Pancreas (tissue), 10 donors: Measurements from ENCODE around the gene RPS3. TPM values are rescaled to one million over a fixed set of nuclear protein-coding genes. Genes with fewer than 3 reads are reported as not detected.

ENCODE experiments used
- ATAC-seq, 4 donors: fragments of 200-7000 bp; cut with Tn5 transposase; one replicate each; pipeline versions ENCODE4 v1.8.0 to v1.9.1; 2020; ENCODE audit warnings: mild to moderate bottlenecking in 4 of 4, moderate library complexity in 4 of 4
- DNase-seq, 6 donors: peaks; one replicate each; pipeline ENCODE4 v3.0.0-alpha.2; 2020
- FAIRE-seq: peaks from 2 replicates; lab custom pipeline; 2012; peaks lifted over from hg19 to GRCh38; lab: Jason Lieb, UNC
- H3K27ac ChIP-seq, 4 donors: fragments of 200-600 bp; sonication (generic); 1 replicate in 3 of 4; 2 replicates in 1 of 4; pipeline versions ENCODE4 v1.5.0 to v1.8.0; 2020
- H3K27me3 ChIP-seq, 4 donors: fragments of 200-600 bp; one replicate each; pipeline ENCODE4 v1.8.0; 2021
- H3K36me3 ChIP-seq, 3 donors: fragments of 200-600 bp; sonication (generic) in 1 of 3; one replicate each; pipeline versions ENCODE4 v1.5.0 to v1.8.0; 2020 to 2021
- H3K4me1 ChIP-seq, 3 donors: fragments of 200-600 bp; one replicate each; pipeline ENCODE4 v1.8.0; 2021
- H3K4me3 ChIP-seq, 4 donors: fragments of 200-600 bp; sonication (generic) in 2 of 4; one replicate each; pipeline versions ENCODE4 v1.5.0 to v1.8.0; 2020 to 2021
- H3K9me3 ChIP-seq, 4 donors: fragments of 200-600 bp; one replicate each; pipeline ENCODE4 v1.8.0; 2021
- CTCF ChIP-seq, 4 donors: fragments of 200-600 bp; sonication (generic) in 3 of 4; IDR thresholded peaks; one replicate each; pipeline versions ENCODE4 v1.5.0 to v1.8.0; 2021; ENCODE audit warnings: antibody characterized with exemption in 4 of 4
- WGBS, 2 donors: extraction: QIAGEN DNeasy Blood & Tissue Kit; methylation state at CpG; one replicate each; pipeline ENCODE4 v1.1.7; 2013; 5-methylcytosine and 5-hydroxymethylcytosine counted together
- intact Hi-C, 3 donors: fragments of 100-400 bp; cut with DNase I; formaldehyde crosslinking; loops; one replicate each; pipeline versions ENCODE4 v1.11.1 to v1.14.2; 2022
- polyA plus RNA-seq, 2 donors: library from polyadenylated mRNA; stranded (reverse); fragments of 200-250 nt; gene quantifications; one replicate each; pipeline ENCODE4 v1.2.3, GENCODE V29; 2013
- total RNA-seq, 6 donors: library from RNA; stranded (reverse); fragmentation: NEBNext Ultra II Directional in 4 of 6; extraction: Animal tissue kit (Norgen Biotek cat#: 25700) in 4 of 6; gene quantifications; one replicate each; pipeline versions ENCODE4 v1.2.1 to v1.2.4, GENCODE V29; 2021 to 2023
- donor health status: healthy with polysubstance abuse.
- donor health status: DM: no; HTN: no; CAD: no; lungs with moderate emphysema.
- donor health status: DM: no; HTN: no; CAD: no.
- donor health status: control.
- donor health status: control.
- donor health status: Bipolar disorder and iron deficiency.
- donor health status: DM: yes; HTN: yes; CAD: no.
- donor health status: DM: no; HTN: no; CAD: no.
- donor health status: DM: no; HTN: no; CAD: no.
- donor health status: DM: yes; HTN: yes; CAD: no.

Gene RPS3
- total and polyA plus RNA-seq, 8 donors, result 824 to 1,938 (median 1,393) TPM

- DNase-seq (peak in 2 of 6 donors; percentile 13 to 47), ATAC-seq (no peak), FAIRE-seq (no peak)
- intact Hi-C loops, result no loop called here
- H3K27me3 ChIP-seq, result no peaks in the 10 kb centered on the region
- H3K4me1 ChIP-seq, result peaks cover 4 to 11% (median 9%) of the 10 kb centered on the region in 3 donors
- H3K4me3 ChIP-seq, result no peak overlapping the region
- TF ChIP-seq CTCF (IDR thresholded peaks at IDR 0.05), result no peak
- no peaks in the 10 kb centered on the region for H3K36me3 ChIP-seq
- 74 to 78% methylated on average over 11 of the region's 11 CpGs for WGBS, 2 donors
- no peaks in the 10 kb centered on the region for H3K9me3 ChIP-seq
- peak overlapping the region in 2 of 4 donors; percentile 4 to 20 for H3K27ac ChIP-seq
These were observed 21.8 kb downstream of the RPS3 start for GRCh38 chr11:75421035-75421602.

GRCh38 chr11:75421902-75422247 lies 22.6 kb downstream of the RPS3 start:
- peaks cover 4 to 11% (median 9%) of the 10 kb centered on the region in 3 donors for H3K4me1 ChIP-seq
- H3K36me3 ChIP-seq, result no peaks in the 10 kb centered on the region
- no peak overlapping the region for H3K4me3 ChIP-seq
- no peak for TF ChIP-seq CTCF (IDR thresholded peaks at IDR 0.05)
- 22 to 26% methylated on average over 2 of the region's 2 CpGs for WGBS, 2 donors
- intact Hi-C loops, result no loop called here
- peak overlapping the region in 2 of 4 donors; percentile 20 to 25 for H3K27ac ChIP-seq
- H3K9me3 ChIP-seq, result no peaks in the 10 kb centered on the region
- ATAC-seq, result peak in 3 of 4 donors; percentile 19 to 46 (median 21)
- no peaks in the 10 kb centered on the region for H3K27me3 ChIP-seq
- no peak for DNase-seq
- FAIRE-seq, result no peak

DNA sequence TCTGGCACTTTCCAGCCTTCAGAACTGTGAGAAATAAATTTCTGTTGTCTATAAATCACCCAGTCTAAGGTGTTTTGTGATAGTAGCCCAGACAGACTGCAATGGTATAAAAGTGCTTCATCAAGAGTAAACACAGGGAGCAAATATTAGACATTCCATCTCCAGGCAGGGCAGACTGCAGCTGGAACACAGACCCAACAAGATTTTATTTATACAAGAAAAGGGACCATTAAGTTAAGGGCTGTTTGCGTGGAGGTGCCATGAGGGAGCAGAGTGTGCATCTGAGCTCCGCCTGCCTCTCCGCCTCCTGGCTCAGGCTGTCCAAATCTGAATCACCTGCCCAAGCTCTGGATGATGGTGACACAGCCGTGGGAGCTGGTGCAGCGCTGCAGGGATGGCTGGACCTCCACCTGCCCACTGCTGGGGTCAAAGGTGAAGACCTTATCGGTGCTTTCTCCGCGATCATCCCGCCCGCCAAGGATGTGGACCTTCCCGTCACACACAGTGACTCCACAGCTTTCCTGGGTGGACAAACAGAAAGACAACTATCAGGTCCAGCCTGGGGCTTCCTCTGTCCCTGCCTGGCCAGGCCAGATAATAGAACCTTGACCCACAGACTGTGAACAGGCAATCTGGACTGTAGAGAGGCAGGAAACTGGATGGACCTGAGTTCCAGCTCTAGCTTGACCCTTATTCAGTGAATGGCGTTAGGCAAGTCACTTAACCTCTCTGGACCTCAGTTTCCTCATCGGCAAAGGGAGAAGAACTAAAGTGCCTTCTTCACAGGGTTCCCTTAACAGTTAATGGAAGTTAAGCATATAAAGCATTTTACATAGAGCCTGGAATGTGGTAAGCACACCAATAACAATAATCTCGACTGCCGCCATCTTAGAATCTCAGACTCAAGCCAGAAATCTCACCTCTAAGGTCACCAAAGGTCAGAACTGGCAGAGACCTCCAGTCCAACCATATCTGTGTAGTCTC lies 23.2 kb downstream of the RPS3 start:
- Histone ChIP-seq H3K4me1 (peaks cover 4 to 11% (median 9%) of the 10 kb centered on the region in 3 donors), H3K27ac (peak overlapping the region; percentile 0 to 25 (median 19)), H3K9me3 (no peaks in the 10 kb centered on the region), H3K4me3 (no peak overlapping the region), H3K36me3 (no peaks in the 10 kb centered on the region), H3K27me3 (no peaks in the 10 kb centered on the region)
- no peak for TF ChIP-seq CTCF (IDR thresholded peaks at IDR 0.05)
- peak; percentile 75 to 84 (median 80) for ATAC-seq
- 38 to 39% methylated on average over 15 of the region's 15 CpGs for WGBS, 2 donors
- intact Hi-C loops, result no loop called here
- peak; percentile 46 to 66 (median 54) for DNase-seq
- no peak for FAIRE-seq

GRCh38 chr11:75423721-75424120 lies 24.4 kb downstream of the RPS3 start:
- no peak for TF ChIP-seq CTCF (IDR thresholded peaks at IDR 0.05)
- 86 to 89% methylated on average over 9 of the region's 9 CpGs for WGBS, 2 donors
- H3K4me1 ChIP-seq, result peaks cover 4 to 11% (median 11%) of the 10 kb centered on the region in 3 donors
- ATAC-seq (no peak), FAIRE-seq (no peak), DNase-seq (peak in 3 of 6 donors; percentile 15 to 42 (median 35))
- H3K4me3 ChIP-seq, result no peak overlapping the region
- no peaks in the 10 kb centered on the region for H3K27me3 ChIP-seq
- H3K36me3 ChIP-seq, result no peaks in the 10 kb centered on the region
- intact Hi-C loops, result no loop called here
- H3K9me3 ChIP-seq, result no peaks in the 10 kb centered on the region
- H3K27ac ChIP-seq, result no peak overlapping the region
